Memory B cell (primary cell): ENCODE data around the gene SHANK1.

Source experiments
- ATAC-seq: fragments of 150-1000 bp; cut with Tn5 transposase; 2 replicates; pipeline ENCODE4 v1.10.0; 2021; ENCODE audit warnings: low read depth, mild to moderate bottlenecking, moderate library complexity
- DNase-seq, 2 donors: peaks; one replicate each; pipeline ENCODE4 v3.0.0; 2022; ENCODE audit warnings: low spot score in 2 of 2
- H3K27ac Mint-ChIP-seq: one replicate; pipeline ENCODE4 v1.8.0; 2022; ENCODE audit warnings: mild to moderate bottlenecking, moderate library complexity, mixed read lengths
- H3K27me3 Mint-ChIP-seq: one replicate; pipeline ENCODE4 v1.8.0; 2022; ENCODE audit warnings: mixed read lengths
- H3K36me3 Mint-ChIP-seq: one replicate; pipeline ENCODE4 v1.8.0; 2022; ENCODE audit warnings: mild to moderate bottlenecking, mixed read lengths
- H3K4me1 Mint-ChIP-seq: one replicate; pipeline ENCODE4 v1.8.0; 2022; ENCODE audit warnings: mixed read lengths
- H3K4me3 Mint-ChIP-seq: one replicate; pipeline ENCODE4 v1.8.0; 2022; ENCODE audit warnings: mild to moderate bottlenecking, moderate library complexity, mixed read lengths
- H3K9me3 Mint-ChIP-seq: one replicate; pipeline ENCODE4 v1.8.0; 2022; ENCODE audit warnings: mixed read lengths

The SHANK1 gene

GRCh38 chr19:50696094-50696483, 23.5 kb downstream of the SHANK1 start:
- no peak overlapping the region for H3K27ac Mint-ChIP-seq
- peaks cover 3% of the 10 kb centered on the region for H3K9me3 Mint-ChIP-seq
- peaks cover 2% of the 10 kb centered on the region for H3K36me3 Mint-ChIP-seq
- H3K27me3 Mint-ChIP-seq = peaks cover 58% of the 10 kb centered on the region
- H3K4me3 Mint-ChIP-seq = no peak overlapping the region
- no peak for ATAC-seq
- peaks cover 5% of the 10 kb centered on the region for H3K4me1 Mint-ChIP-seq
- no peak for DNase-seq

GRCh38 chr19:50695251-50696093, 24.1 kb downstream of the SHANK1 start:
- Mint-ChIP-seq H3K4me3 (no peak overlapping the region), H3K27me3 (peaks cover 63% of the 10 kb centered on the region), H3K9me3 (peaks cover 3% of the 10 kb centered on the region), H3K27ac (no peak overlapping the region), H3K4me1 (peaks cover 5% of the 10 kb centered on the region), H3K36me3 (peaks cover 2% of the 10 kb centered on the region)
- ATAC-seq (no peak), DNase-seq (no peak)

- H3K4me3 Mint-ChIP-seq = no peak overlapping the region
- peaks cover 2% of the 10 kb centered on the region for H3K36me3 Mint-ChIP-seq
- no peak overlapping the region for H3K27ac Mint-ChIP-seq
- DNase-seq = no peak
- ATAC-seq = no peak
- peaks cover 3% of the 10 kb centered on the region for H3K9me3 Mint-ChIP-seq
- peaks cover 5% of the 10 kb centered on the region for H3K4me1 Mint-ChIP-seq
- H3K27me3 Mint-ChIP-seq = peaks cover 60% of the 10 kb centered on the region
These were observed 24.8 kb downstream of the SHANK1 start for GRCh38 chr19:50694815-50695145.

GRCh38 chr19:50693064-50693975, 26.3 kb downstream of the SHANK1 start:
- Mint-ChIP-seq H3K4me3 (no peak overlapping the region), H3K4me1 (peaks cover 5% of the 10 kb centered on the region), H3K36me3 (peaks cover 2% of the 10 kb centered on the region), H3K27ac (no peak overlapping the region), H3K27me3 (peaks cover 51% of the 10 kb centered on the region), H3K9me3 (no peaks in the 10 kb centered on the region)
- no peak for DNase-seq
- ATAC-seq = no peak

- DNase-seq = no peak
- Mint-ChIP-seq H3K4me3 (no peak overlapping the region), H3K9me3 (no peaks in the 10 kb centered on the region), H3K27me3 (peaks cover 46% of the 10 kb centered on the region), H3K36me3 (peaks cover 1% of the 10 kb centered on the region), H3K27ac (no peak overlapping the region), H3K4me1 (peaks cover 5% of the 10 kb centered on the region)
- ATAC-seq = no peak
These were observed 29.2 kb downstream of the SHANK1 start for GRCh38 chr19:50690439-50690838.

- peaks cover 46% of the 10 kb centered on the region for H3K27me3 Mint-ChIP-seq
- ATAC-seq (no peak), DNase-seq (no peak)
- no peak overlapping the region for H3K27ac Mint-ChIP-seq
- peaks cover 4% of the 10 kb centered on the region for H3K36me3 Mint-ChIP-seq
- H3K9me3 Mint-ChIP-seq = peaks cover 2% of the 10 kb centered on the region
- H3K4me3 Mint-ChIP-seq = no peak overlapping the region
- peaks cover 3% of the 10 kb centered on the region for H3K4me1 Mint-ChIP-seq
These were observed 30.8 kb downstream of the SHANK1 start for GRCh38 chr19:50688766-50689165.

GRCh38 chr19:50686310-50687032, 33.1 kb downstream of the SHANK1 start:
- DNase-seq (no peak), ATAC-seq (no peak)
- Mint-ChIP-seq H3K4me1 (peaks cover 3% of the 10 kb centered on the region), H3K9me3 (peaks cover 2% of the 10 kb centered on the region), H3K4me3 (no peak overlapping the region), H3K27ac (no peak overlapping the region), H3K27me3 (peaks cover 36% of the 10 kb centered on the region), H3K36me3 (peaks cover 4% of the 10 kb centered on the region)

- ATAC-seq (peak; percentile 98), DNase-seq (peak; percentile 82 to 83)
- Mint-ChIP-seq H3K4me3 (peak overlapping the region; percentile 74), H3K27me3 (peaks cover 28% of the 10 kb centered on the region), H3K36me3 (peaks cover 16% of the 10 kb centered on the region), H3K27ac (peak overlapping the region; percentile 92), H3K4me1 (peaks cover 22% of the 10 kb centered on the region), H3K9me3 (peaks cover 17% of the 10 kb centered on the region)
These were observed 40.2 kb downstream of the SHANK1 start for GRCh38 chr19:50679177-50680125.

GRCh38 chr19:50678323-50678722, 41.3 kb downstream of the SHANK1 start:
- H3K27ac Mint-ChIP-seq = peak overlapping the region; percentile 90

GRCh38 chr19:50677636-50678035, 42.0 kb downstream of the SHANK1 start:
- H3K9me3 Mint-ChIP-seq = peaks cover 15% of the 10 kb centered on the region
- H3K4me1 Mint-ChIP-seq = peaks cover 23% of the 10 kb centered on the region
- ATAC-seq = no peak
- H3K27ac Mint-ChIP-seq = peak overlapping the region; percentile 90
- no peak overlapping the region for H3K4me3 Mint-ChIP-seq
- H3K27me3 Mint-ChIP-seq = peaks cover 31% of the 10 kb centered on the region
- peaks cover 14% of the 10 kb centered on the region for H3K36me3 Mint-ChIP-seq
- no peak for DNase-seq

More at GRCh38 chr19:50678323-50678722, 41.3 kb downstream of the SHANK1 start:
- DNase-seq = no peak
- Mint-ChIP-seq H3K27me3 (peaks cover 25% of the 10 kb centered on the region), H3K4me3 (peak overlapping the region; percentile 62), H3K9me3 (peaks cover 15% of the 10 kb centered on the region), H3K36me3 (peaks cover 14% of the 10 kb centered on the region), H3K4me1 (peaks cover 21% of the 10 kb centered on the region)
- no peak for ATAC-seq

GRCh38 chr19:50676625-50677197, 42.9 kb downstream of the SHANK1 start:
- H3K27me3 Mint-ChIP-seq = peaks cover 32% of the 10 kb centered on the region
- H3K4me1 Mint-ChIP-seq = peaks cover 23% of the 10 kb centered on the region

GRCh38 chr19:50673118-50673517, 46.5 kb downstream of the SHANK1 start:
- H3K36me3 Mint-ChIP-seq = peaks cover 4% of the 10 kb centered on the region
- DNase-seq (no peak), ATAC-seq (no peak)
- no peak overlapping the region for H3K27ac Mint-ChIP-seq
- H3K4me3 Mint-ChIP-seq = no peak overlapping the region
- H3K4me1 Mint-ChIP-seq = peaks cover 7% of the 10 kb centered on the region
- H3K27me3 Mint-ChIP-seq = peaks cover 30% of the 10 kb centered on the region
- peaks cover 4% of the 10 kb centered on the region for H3K9me3 Mint-ChIP-seq

More at GRCh38 chr19:50676625-50677197, 42.9 kb downstream of the SHANK1 start:
- ATAC-seq (no peak), DNase-seq (no peak)
- Mint-ChIP-seq H3K9me3 (peaks cover 15% of the 10 kb centered on the region), H3K4me3 (no peak overlapping the region), H3K36me3 (peaks cover 14% of the 10 kb centered on the region), H3K27ac (no peak overlapping the region)

GRCh38 chr19:50670102-50670380, 49.6 kb downstream of the SHANK1 start:
- H3K27me3 Mint-ChIP-seq = peaks cover 25% of the 10 kb centered on the region
- H3K4me1 Mint-ChIP-seq = peaks cover 4% of the 10 kb centered on the region
- no peak for ATAC-seq

More at GRCh38 chr19:50670102-50670380, 49.6 kb downstream of the SHANK1 start:
- Mint-ChIP-seq H3K36me3 (no peaks in the 10 kb centered on the region), H3K9me3 (no peaks in the 10 kb centered on the region), H3K27ac (no peak overlapping the region), H3K4me3 (no peak overlapping the region)
- DNase-seq = no peak
